22Rv1 (cell line): ENCODE measurements around the gene KDM3B.

Experiments used
- CTCF ChIP-seq: fragments of 450-650 bp; IDR thresholded peaks from 2 replicates; pipeline ENCODE4 v1.5.1; 2017; ENCODE audit warnings: mild to moderate bottlenecking
- ZFX ChIP-seq: fragments of 450-650 bp; IDR thresholded peaks from 2 replicates; pipeline ENCODE4 v1.6.1; 2017; ENCODE audit warnings: antibody characterized with exemption, borderline replicate concordance

GRCh38 chr5:138344887-138345622 is 7.4 kb upstream of the KDM3B start:
- TF ChIP-seq CTCF (no peak), ZFX (no peak)
